DMS 273 (cell line): ENCODE results near the gene ANKRD11.
"Not testable (repeated sequence)": the region's sequence is repeated elsewhere in the genome, so short reads cannot be mapped to it uniquely, and the experiment has no call there.

ENCODE experiments used
- DNase-seq: peaks from one replicate; lab custom pipeline; 2025; ENCODE audit not compliant: unreplicated experiment; lab: John Stamatoyannopoulos, UW

ANKRD11 gene

GRCh38 chr16:89274561-89275283 lies 215.6 kb downstream of the ANKRD11 start:
- no peak for DNase-seq

- no peak for DNase-seq
These were observed 216.5 kb downstream of the ANKRD11 start for GRCh38 chr16:89273741-89274472.

DNA sequence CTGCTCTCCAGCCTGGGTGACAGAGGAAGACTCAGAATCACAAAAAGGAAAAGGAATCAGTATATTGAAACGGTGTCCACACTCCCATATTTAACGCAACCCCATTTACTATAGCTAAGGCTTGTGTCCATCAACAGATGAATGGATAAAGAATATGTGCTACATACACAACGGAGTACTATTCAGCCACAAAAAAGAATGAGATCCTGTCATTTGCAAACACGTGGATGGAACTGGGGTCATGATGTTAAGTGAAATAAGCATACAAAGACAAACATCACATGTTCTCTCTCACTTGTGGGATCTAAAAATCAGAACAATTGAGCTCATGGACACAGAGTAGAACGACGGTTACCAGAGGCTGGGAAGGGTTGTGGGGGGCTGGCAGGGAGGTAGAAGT lies 217.7 kb downstream of the ANKRD11 start:
- no peak for DNase-seq

DNA sequence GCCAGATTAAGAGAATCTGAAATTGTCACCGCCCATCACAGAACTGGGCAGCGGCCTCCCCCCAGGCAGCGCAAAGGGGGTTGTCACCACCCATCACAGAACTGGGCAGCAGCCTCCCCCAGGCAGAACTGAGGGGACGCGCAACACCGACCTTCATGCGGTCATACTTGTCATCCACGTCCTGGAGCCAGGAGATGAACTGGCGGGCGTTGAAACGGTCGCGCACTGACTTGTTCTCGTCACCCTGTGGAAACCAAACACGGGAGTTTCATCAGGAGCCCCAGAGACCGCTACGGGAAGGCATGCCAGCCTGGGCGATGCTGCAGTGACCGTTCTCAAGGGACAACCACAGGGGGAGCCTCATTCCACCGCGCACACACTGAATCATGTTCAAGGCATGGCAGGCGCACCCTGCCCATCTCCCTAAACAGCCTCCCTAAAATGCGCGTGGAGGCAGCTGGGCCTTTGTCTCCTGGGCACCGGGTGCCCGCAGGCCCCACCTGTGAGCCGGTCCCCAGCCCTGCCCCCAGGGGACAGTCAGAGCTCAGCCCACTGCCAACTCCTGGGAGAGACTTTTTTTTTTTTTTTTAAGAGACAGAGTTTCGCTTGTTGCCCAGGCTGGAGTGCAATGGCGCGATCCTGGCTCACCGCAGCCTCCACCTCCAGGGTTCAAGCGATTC lies 219.6 kb downstream of the ANKRD11 start:
- DNase-seq, result no peak

DNA sequence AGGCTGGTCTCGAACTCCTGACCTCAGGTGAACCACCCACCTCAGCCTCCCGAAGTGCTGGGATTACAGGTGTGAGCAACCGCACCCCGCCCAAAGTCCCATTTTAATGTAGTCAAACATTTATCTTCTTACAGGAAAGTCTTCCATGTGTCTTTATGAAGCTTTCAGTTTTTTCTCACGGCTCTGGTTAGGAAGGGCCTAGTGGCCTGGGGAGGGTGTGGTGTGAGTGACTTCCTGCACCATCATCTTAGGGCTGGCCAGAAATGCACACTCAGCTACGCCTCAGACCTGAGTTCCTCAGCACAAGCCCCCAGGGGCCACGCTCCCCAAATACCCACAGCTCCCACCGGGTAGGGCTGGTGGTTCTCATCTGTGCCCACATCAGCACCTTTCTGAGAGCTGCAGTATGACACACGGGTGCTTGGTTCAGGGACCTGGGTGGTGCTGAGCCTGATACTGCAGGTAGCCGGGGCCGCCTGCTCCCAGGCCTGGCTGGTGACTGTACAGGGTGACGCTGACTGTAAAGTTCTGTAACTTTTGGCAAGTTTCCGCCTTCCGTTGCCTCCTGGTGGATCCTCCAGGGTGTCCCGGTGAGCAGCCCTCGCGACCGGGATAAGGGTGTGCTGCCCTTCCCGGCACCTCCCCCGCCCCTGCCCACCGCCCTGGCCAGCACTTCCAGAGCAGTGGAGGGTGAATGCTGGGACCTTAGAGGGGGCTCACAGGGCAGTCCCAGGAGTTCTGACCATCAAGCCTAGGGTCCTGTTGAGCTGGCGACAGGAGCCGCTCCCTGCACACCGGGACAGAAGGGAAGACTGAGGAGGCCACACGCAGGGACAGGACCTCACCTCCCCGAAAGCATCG lies 220.3 kb downstream of the ANKRD11 start:
- DNase-seq, result no peak

- no peak for DNase-seq
These were observed 221.2 kb downstream of the ANKRD11 start for GRCh38 chr16:89268987-89269735.

DNA sequence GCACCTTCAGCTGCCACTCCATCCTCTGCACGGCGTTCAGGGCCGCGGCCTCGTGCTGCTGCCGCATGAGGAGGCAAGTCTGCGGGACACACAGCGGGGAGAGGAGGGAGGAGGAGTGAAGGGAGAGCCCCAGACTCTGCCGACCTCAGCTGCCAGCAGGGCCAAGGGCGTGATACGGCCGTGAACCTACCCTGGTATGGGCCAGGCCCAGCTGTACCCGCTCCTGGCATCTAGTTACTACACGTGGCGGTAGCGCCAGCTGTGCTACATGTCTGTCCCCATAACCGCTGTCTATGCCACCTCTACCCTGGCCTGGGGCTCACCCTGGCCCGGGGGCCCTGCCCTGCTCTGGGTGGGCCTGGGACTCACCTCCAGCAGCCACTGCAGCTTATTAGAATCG lies 221.8 kb downstream of the ANKRD11 start:
- no peak for DNase-seq

DNA sequence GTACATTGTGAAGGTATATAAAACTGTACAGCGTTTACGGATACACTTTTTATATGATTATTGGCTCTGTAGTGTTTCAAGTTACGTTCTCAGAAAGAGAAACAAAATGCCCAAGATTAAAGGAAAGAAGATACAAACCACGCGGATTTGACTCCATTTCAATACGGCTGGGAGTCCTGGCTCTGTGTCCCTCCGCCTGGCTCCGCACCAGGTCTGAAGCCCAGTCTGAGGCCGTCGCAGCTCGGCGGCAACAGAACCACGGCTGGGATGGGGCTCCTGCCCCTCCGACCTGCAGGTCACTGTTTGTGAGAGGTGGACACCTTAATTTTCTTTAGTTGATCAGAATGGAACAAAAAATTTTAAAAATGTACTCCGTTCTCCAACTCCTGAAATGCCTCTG lies 222.6 kb downstream of the ANKRD11 start:
- not testable (repeated sequence) for DNase-seq

DNA sequence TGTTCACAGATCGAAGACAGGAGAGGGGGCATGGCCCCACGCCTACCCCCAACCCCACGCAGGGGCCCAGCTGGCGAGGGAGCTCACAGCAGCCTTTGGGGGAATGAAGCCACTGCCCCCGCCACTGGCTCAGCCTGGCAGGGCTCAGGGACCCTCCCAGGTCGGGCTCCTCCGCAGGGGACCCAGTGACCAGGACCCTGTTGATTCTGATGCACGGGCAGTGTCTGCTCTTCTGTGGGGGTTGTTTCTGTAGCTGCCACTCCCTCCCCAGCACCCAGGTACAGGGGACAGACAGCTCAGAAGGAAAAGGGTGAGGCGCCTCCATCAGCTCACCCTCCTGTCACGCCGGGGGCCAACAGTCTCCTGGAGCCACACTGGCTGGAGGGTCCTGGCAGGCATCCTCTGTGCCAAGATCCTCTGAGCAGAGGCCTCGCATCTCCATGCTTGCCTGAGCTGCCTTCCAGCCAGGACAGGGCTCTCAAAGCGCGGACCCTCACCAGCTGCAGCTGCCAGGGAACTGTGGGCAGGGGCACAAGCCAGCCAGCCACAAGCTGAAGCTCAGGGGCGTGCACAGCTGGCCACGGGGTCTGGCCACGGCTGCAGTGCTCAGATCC lies 223.7 kb downstream of the ANKRD11 start:
- no peak for DNase-seq

GRCh38 chr16:89265647-89266046 lies 224.7 kb downstream of the ANKRD11 start:
- no peak for DNase-seq

- DNase-seq, result no peak
These were observed 225.4 kb downstream of the ANKRD11 start for GRCh38 chr16:89264800-89265550.

GRCh38 chr16:89261691-89262563 lies 228.4 kb downstream of the ANKRD11 start:
- no peak for DNase-seq

GRCh38 chr16:89259901-89260300 lies 230.5 kb downstream of the ANKRD11 start:
- not testable (repeated sequence) for DNase-seq

- DNase-seq, result peak; percentile 40
These were observed 232.4 kb downstream of the ANKRD11 start for GRCh38 chr16:89257757-89258465.

GRCh38 chr16:89257281-89257731 lies 233.1 kb downstream of the ANKRD11 start:
- peak; percentile 60 for DNase-seq

DNA sequence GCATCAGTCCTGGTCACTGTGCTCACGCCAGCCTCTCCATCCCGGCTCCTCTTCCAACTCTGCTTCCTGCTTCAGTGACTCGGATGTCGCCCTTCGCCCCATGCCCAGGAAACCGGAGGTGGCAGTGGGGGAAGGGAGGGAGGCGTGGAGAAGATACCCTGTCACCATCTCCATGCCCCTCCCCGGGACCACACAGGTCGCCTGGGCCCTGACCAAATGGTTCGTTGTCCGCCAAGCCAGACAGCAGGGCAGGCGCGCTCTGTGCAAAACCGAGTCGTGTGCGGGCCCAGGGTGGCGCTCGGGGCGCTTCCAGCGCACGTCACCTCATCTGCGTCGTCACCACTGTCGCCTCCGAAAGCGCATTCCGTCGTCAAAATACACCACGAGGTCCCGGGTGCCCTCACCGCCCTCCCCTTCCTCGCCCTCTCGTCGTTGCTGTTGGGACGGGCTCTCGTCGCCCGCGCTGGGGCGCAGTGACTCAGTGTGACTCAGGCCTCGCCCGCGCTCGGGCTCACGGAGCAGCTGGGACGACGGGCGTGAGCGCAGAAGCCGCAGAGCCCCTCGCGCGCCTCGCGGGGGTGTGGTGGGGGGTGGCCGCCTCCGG lies 233.6 kb downstream of the ANKRD11 start:
- peak; percentile 67 for DNase-seq
